Fibroblast of lung (primary cell): ENCODE results near the gene C11orf24. TPM values are rescaled to one million over a fixed set of nuclear protein-coding genes. Genes with fewer than 3 reads are reported as not detected.

Source experiments
- DNase-seq, 2 donors: peaks; one replicate each; pipeline versions ENCODE4 v3.0.0 to v3.0.0-alpha.2; 2010; ENCODE audit warnings: low read depth in 2 of 2
- H2AFZ ChIP-seq: 2 replicates; pipeline ENCODE4 v1.5.1; 2012; ENCODE audit warnings: low read length, control low read depth, inconsistent platforms
- H3K27ac ChIP-seq: 2 replicates; pipeline ENCODE4 v1.5.1; 2011; ENCODE audit warnings: low read length, control low read depth; ENCODE audit not compliant: insufficient read depth
- H3K27me3 ChIP-seq: 2 replicates; pipeline ENCODE4 v1.5.1; 2011; ENCODE audit warnings: mild to moderate bottlenecking, low read length; ENCODE audit not compliant: control insufficient read depth, insufficient read depth
- H3K36me3 ChIP-seq: 2 replicates; pipeline ENCODE4 v1.5.1; 2011; ENCODE audit warnings: low read length; ENCODE audit not compliant: control insufficient read depth, insufficient read depth
- H3K4me1 ChIP-seq: 2 replicates; pipeline ENCODE4 v1.5.1; 2011; ENCODE audit warnings: low read length; ENCODE audit not compliant: control insufficient read depth, insufficient read depth; ENCODE audit errors: extremely low read depth
- H3K4me2 ChIP-seq: 2 replicates; pipeline ENCODE4 v1.5.1; 2011; ENCODE audit warnings: low read length, control low read depth; ENCODE audit not compliant: insufficient read depth; ENCODE audit errors: extremely low read depth
- H3K4me3 ChIP-seq, 4 experiments: fragments of 200-600 bp in 1 of 4; sonication (generic) in 1 of 4; replicated peaks in 1 of 4; 2 replicates each; pipeline ENCODE4 v1.5.1; 2011 to 2016; ENCODE audit warnings: low read length in 4 of 4, low read depth in 3 of 4, mild to moderate bottlenecking in 3 of 4, control low read depth in 2 of 4, inconsistent platforms in 1 of 4, mixed read lengths in 1 of 4; ENCODE audit not compliant: insufficient read depth in 1 of 4; ENCODE audit errors: control extremely low read depth in 1 of 4
- H3K79me2 ChIP-seq: 2 replicates; pipeline ENCODE4 v1.5.1; 2012; ENCODE audit warnings: mild to moderate bottlenecking, low read length, inconsistent platforms; ENCODE audit not compliant: control insufficient read depth, insufficient read depth
- H3K9ac ChIP-seq: 2 replicates; pipeline ENCODE4 v1.5.1; 2011; ENCODE audit warnings: mild to moderate bottlenecking, low read length, control low read depth; ENCODE audit not compliant: insufficient read depth
- H3K9me3 ChIP-seq: 2 replicates; pipeline ENCODE4 v1.5.1; 2012; ENCODE audit warnings: low read depth, low read length; ENCODE audit not compliant: control insufficient read depth, insufficient read depth
- H4K20me1 ChIP-seq: 2 replicates; pipeline ENCODE4 v1.5.1; 2011; ENCODE audit warnings: low read length; ENCODE audit not compliant: control insufficient read depth, insufficient read depth; ENCODE audit errors: extremely low read depth
- EZH2 ChIP-seq: IDR thresholded peaks from 2 replicates; pipeline ENCODE4 v1.5.1; 2012; ENCODE audit warnings: low read length, control low read depth, mild to moderate bottlenecking; ENCODE audit errors: missing control alignments
- polyA plus RNA-seq, 2 donors: library from polyadenylated mRNA; depleted of rRNA in 1 of 2; stranded (reverse) in 1 of 2; unstranded in 1 of 2; fragments of >200 nt; gene quantifications; 2 replicates each; pipeline ENCODE4 v1.2.1, GENCODE V29; 2011 to 2012; ENCODE audit warnings: missing spikeins in 1 of 2
- total RNA-seq: library from RNA; depleted of rRNA; stranded (reverse); fragments of >200 nt; gene quantifications from 2 replicates; pipeline ENCODE4 v1.2.1, GENCODE V29; 2014
- TF ChIP-seq, protein P1 (sequence below), 2 donors: IDR thresholded peaks in 1 of 2; conservative IDR thresholded peaks in 1 of 2; 1 replicate in 1 of 2; 2 replicates in 1 of 2; pipeline ENCODE4 v1.5.1; 2011 to 2012; ENCODE audit warnings: low read length in 2 of 2, control low read depth in 1 of 2, inconsistent platforms in 1 of 2, low read depth in 1 of 2, mild to moderate bottlenecking in 1 of 2

C11orf24 gene
- total and polyA plus RNA-seq, 2 donors (not counting 1 experiment from before 2014, with no cell fraction given): 25.4 to 45.6 TPM

DNA sequence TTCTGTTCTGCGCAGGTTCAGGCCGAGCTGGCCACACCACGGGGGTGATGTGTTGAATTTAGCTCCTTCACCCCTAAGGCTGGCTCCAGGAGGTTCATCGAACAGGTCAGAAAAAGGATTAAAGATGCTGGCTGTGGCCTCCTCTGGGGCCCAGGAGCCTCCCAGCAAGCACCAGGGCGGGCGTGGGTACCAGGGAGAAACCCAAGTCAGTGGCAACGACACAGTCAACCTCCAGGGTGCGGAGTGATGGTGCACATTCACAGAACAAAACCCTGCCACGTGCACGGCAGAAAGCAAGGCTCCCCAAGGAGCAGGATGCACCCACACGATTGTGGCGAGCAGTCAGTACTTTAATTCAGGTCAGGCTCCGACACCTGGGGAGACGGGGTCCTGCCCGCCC is 10.8 kb downstream of the C11orf24 start:
- DNase-seq: no peak
- Histone ChIP-seq H2AFZ (no peak overlapping the region), H3K9ac (no peak overlapping the region), H3K36me3 (peaks cover 20% of the 10 kb centered on the region), H3K4me2 (no peak overlapping the region), H3K4me1 (peaks cover 13% of the 10 kb centered on the region), H3K9me3 (no peaks in the 10 kb centered on the region), H3K4me3 (no peak overlapping the region), H3K79me2 (peaks cover 5% of the 10 kb centered on the region), H4K20me1 (no peaks in the 10 kb centered on the region), H3K27me3 (no peaks in the 10 kb centered on the region), H3K27ac (no peak overlapping the region)
- no peak for TF ChIP-seq EZH2
- TF ChIP-seq, protein P1, sequence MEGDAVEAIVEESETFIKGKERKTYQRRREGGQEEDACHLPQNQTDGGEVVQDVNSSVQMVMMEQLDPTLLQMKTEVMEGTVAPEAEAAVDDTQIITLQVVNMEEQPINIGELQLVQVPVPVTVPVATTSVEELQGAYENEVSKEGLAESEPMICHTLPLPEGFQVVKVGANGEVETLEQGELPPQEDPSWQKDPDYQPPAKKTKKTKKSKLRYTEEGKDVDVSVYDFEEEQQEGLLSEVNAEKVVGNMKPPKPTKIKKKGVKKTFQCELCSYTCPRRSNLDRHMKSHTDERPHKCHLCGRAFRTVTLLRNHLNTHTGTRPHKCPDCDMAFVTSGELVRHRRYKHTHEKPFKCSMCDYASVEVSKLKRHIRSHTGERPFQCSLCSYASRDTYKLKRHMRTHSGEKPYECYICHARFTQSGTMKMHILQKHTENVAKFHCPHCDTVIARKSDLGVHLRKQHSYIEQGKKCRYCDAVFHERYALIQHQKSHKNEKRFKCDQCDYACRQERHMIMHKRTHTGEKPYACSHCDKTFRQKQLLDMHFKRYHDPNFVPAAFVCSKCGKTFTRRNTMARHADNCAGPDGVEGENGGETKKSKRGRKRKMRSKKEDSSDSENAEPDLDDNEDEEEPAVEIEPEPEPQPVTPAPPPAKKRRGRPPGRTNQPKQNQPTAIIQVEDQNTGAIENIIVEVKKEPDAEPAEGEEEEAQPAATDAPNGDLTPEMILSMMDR (conservative IDR thresholded peaks at IDR 0.05 in 1 of 2, IDR thresholded peaks at IDR 0.05 in 1 of 2; ENCODE audit: low read depth in 1 of 2, low read length in 2 of 2): no peak

DNA sequence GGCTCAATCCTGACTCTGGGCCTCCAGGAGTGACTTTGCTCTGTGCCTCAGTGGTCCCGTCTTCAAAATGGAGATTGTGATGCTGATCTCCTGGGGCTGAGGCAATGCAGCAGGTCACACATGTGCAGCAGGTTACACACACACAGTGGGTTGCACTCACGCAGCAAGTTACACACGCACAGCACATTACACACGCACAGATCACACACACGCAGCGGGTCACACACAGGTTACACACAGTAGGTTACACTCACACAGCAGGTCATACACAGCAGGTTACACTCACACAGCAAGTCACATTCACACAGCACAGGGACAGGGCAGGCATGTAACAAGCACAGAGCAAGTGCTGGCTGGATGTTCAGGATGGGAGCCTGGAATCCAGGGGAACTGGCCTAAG is 11.3 kb downstream of the C11orf24 start:
- H3K36me3 ChIP-seq: peaks cover 20% of the 10 kb centered on the region
- no peaks in the 10 kb centered on the region for H4K20me1 ChIP-seq
- peaks cover 5% of the 10 kb centered on the region for H3K79me2 ChIP-seq
- no peaks in the 10 kb centered on the region for H3K27me3 ChIP-seq
- no peaks in the 10 kb centered on the region for H3K9me3 ChIP-seq
- H3K27ac ChIP-seq: no peak overlapping the region
- no peak overlapping the region for H3K9ac ChIP-seq
- H3K4me3 ChIP-seq: no peak overlapping the region
- no peak for TF ChIP-seq EZH2
- TF ChIP-seq, protein P1 (conservative IDR thresholded peaks at IDR 0.05 in 1 of 2, IDR thresholded peaks at IDR 0.05 in 1 of 2; ENCODE audit: low read depth in 1 of 2, low read length in 2 of 2): no peak
- H3K4me1 ChIP-seq: peaks cover 13% of the 10 kb centered on the region
- DNase-seq: no peak
- H3K4me2 ChIP-seq: no peak overlapping the region
- H2AFZ ChIP-seq: no peak overlapping the region

DNA sequence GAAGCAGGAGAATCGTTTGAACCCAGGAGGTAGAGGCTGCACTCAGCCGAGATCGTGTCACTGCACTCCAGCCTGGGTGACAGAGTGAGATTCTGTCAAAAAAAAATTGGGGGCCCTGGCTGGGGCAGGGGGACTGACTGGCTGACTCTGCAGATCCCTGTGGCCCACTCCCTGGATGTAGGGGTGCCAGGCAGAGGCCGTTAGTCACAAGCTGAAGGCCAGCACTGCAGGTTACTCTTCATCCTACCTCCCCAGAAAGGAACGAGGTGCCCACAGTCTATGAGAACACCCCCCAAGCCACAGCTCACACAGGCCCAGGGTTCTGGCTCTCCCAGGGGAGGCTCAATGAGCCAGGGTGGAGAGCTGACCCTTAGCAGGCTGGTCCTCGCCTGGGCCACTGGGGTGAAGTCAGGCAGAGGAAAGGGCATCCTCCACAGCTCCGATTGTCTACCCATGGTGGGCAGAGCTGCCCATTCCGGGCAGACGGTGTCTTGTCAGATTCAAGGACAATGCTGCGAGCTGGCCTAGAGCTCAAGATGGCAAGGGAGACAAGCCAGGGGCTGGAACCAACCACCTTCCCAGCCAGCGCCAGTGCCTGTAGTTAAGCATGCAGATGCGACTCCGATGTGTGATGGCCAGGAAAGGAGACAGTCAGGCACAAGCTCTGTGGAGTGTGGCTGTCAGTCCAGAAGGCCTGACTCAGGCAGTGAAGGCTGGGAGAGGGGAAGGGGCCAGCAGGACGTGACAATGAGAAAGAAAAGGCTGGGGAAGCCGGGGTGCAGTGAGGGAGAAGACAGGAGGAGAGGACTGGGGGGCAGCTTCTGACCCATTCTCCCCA is 12.4 kb downstream of the C11orf24 start:
- no peak for TF ChIP-seq EZH2
- TF ChIP-seq, protein P1 (conservative IDR thresholded peaks at IDR 0.05 in 1 of 2, IDR thresholded peaks at IDR 0.05 in 1 of 2; ENCODE audit: low read depth in 1 of 2, low read length in 2 of 2): no peak
- H3K27me3 ChIP-seq: no peaks in the 10 kb centered on the region
- DNase-seq: no peak
- H3K9ac ChIP-seq: no peak overlapping the region
- no peaks in the 10 kb centered on the region for H3K79me2 ChIP-seq
- H3K9me3 ChIP-seq: no peaks in the 10 kb centered on the region
- no peaks in the 10 kb centered on the region for H4K20me1 ChIP-seq
- H3K4me2 ChIP-seq: no peak overlapping the region
- H3K27ac ChIP-seq: no peak overlapping the region
- H3K36me3 ChIP-seq: peaks cover 18% of the 10 kb centered on the region
- H3K4me1 ChIP-seq: peaks cover 13% of the 10 kb centered on the region
- H3K4me3 ChIP-seq: no peak overlapping the region
- no peak overlapping the region for H2AFZ ChIP-seq
